ENCODE results near the gene RNF41.
A peak's percentile ranks its signal among the peaks of the same experiment; 100 is the strongest.

RNF41 gene

DNA sequence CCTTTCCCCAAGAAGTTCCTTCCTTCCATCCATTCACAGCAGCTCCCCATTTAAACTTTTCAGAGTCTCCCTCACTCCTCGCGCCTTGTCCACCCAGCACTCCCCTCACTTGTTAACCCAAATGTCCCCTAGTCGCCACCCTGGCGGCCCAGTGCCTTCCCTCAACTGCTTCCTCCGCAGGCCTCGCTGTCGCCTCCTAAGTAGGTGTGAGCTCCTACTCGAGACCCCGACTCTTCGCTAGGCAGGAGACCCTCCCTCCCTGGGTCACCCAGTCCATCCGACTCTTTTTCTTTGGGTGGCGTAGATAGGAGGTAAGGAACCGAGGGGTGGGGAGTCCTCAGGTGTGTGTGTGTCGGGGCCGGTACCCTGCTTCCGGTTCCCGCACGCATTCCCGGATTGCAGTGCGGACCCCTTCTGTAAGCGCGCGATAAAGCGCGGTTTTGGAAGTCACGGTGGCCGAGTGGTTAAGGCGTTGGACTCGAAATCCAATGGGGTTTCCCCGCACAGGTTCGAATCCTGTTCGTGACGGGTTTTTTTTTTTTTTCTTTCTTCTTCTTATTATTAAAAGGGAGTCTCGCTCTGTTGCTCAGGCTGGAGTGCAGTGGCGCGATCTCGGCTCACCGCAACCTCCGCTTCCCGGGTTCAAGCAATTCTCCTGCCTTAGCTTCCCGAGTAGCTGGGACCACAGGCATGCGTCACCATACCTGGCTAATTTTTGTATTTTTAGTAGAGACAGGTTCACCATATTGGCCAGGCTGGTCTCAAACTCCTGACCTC is 31.6 kb downstream of the RNF41 start:
- DNase-seq (ENCODE audit: insufficient read length, low spot score) (peak; percentile 71), FAIRE-seq (no peak)
- no peak for TF ChIP-seq POLR2A (IDR thresholded peaks at IDR 0.05; ENCODE audit: low read depth, low read length)

DNA sequence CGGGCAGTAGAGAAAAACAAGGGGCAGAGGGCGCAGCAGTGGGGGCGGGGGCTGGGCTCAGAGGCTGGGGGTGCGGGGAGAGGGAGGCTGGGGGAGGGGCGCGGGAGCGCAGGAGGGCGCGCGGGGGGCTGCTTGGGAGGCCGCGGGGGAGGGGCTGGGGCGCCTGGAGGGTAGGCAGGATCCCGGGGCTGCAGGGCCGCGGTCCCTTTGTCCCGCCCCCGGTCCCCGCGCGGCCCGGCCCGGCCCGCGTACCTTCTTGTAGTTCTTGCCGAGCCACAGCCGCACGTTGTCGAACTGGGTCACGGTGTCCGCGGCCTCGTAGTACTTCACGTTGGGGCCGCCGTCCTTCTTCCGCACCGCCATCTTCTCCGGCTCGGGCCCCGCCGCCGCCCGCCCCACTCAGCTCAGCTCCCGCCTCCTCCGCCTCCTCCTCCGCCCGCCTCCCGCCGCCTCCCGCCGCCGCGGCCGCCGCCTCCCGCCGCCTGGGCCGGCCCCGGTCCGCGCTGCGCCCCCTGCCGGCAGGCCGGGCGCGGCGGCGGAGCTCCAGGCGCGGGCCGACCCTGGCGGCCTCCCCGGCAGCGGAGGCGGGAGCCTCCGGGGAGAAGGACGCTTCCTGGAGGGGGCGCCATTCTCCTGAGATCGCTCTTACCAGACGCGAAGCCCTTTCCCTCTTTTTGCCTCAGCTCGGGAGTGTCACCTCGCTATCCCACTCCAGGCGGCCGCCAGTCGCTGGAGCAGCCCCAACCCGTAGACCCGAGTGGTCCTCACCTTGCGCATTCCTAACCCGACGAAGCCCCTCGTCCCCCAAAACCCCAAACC is 32.4 kb downstream of the RNF41 start, which contains the start of gene SMARCC2:
Gene SMARCC2 (minus strand): TSS at position 385 of the 819 bp plus-strand sequence. CDS start 22 bp downstream, at position 363.
- no peak for FAIRE-seq
- peak; percentile 79 for DNase-seq (ENCODE audit: insufficient read length, low spot score)
- TF ChIP-seq POLR2A (IDR thresholded peaks at IDR 0.05; ENCODE audit: low read depth, low read length): peak; percentile 66

DNA sequence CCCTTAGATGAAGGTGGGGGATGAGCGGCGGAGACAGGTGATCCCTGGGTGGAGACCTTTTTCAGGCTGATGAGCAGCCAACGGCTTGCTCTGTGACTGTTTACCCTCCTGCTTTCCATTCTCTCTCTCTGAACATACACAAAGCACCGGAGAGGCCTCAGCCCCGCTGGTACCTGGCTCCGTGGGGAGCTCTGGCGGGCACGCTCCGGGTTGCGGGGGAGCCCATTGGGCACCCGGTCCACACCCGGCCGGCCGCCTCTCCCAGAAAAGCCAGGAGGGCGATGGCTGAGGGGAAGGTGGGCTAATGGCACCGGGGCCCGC is 33.0 kb downstream of the RNF41 start:
- TF ChIP-seq POLR2A (IDR thresholded peaks at IDR 0.05; ENCODE audit: low read depth, low read length): no peak
- DNase-seq (ENCODE audit: insufficient read length, low spot score): no peak
- FAIRE-seq: no peak

DNA sequence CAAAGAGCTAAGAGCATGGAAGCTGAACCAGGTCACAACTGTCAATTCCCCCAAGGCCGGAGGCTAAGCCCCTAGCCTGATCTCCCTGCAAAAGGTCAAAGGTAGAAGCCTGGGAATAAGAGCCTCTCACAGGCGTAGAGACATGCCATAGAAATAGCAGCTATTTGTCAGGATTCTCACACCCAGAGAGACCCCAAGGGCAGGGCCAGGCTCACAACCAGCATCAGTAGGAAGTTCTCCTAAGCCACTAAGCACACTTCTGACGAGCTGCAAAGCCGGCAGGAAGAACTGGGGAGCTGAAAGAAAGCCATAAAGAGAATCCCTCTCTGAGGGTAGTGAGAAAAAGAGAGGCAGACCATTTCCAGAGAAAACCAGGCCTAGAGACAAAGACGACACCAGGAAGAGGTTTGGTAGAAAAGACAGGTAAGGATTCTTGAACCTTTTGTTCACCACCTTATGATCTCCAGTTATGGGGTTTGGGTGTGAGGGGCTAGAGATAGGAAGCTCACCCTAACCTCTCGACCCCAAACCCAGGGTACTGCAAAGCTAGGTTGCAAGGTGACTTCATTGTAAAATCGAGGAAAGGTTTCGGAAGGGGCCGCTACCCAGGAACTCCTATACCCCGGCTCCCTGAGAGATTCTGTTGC is 33.5 kb downstream of the RNF41 start:
- FAIRE-seq (no peak), DNase-seq (ENCODE audit: insufficient read length, low spot score) (no peak)
- TF ChIP-seq POLR2A (IDR thresholded peaks at IDR 0.05; ENCODE audit: low read depth, low read length): no peak

DNA sequence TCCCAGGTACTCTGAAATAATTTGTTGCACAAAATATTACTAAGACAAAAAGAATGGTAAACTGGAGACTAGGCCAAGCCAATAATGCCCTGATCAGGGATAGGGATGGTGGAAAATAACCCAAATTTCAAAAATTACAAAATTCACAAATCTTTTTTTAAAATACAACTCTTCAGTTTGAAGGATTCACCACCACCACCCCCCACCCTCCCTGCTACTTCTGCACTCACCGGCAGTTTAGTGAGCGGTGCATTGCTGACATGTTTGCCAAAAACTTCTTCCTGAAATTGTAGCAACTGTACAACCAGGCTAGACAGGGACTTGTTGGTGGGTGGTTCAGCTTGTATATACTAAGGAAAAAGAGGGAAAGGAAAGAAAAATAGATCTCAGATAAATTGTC is 34.8 kb downstream of the RNF41 start:
- FAIRE-seq (no peak), DNase-seq (ENCODE audit: insufficient read length, low spot score) (no peak)
- TF ChIP-seq POLR2A (IDR thresholded peaks at IDR 0.05; ENCODE audit: low read depth, low read length): no peak

DNA sequence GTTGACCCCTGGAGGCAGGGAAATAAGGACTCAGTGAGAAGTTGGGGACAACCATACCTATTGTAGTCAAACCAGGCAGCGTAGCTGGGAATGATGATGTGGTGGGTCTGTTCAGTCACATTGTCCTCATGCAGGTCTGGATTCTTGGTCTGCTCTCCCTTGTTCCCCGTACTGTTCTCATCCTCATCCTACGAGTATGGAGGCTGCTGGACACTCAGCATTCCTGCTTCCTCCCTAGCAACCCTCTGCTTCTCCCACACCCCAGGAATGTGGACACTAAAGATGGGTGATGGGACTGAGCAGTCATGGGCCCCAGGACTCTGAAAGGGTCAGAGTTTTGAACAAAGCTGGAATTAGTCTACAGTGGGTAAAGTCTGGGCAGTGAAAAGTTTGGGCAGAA is 43.4 kb downstream of the RNF41 start:
- no peak for TF ChIP-seq POLR2A (IDR thresholded peaks at IDR 0.05; ENCODE audit: low read depth, low read length)
- DNase-seq (ENCODE audit: insufficient read length, low spot score): no peak
- no peak for FAIRE-seq

DNA sequence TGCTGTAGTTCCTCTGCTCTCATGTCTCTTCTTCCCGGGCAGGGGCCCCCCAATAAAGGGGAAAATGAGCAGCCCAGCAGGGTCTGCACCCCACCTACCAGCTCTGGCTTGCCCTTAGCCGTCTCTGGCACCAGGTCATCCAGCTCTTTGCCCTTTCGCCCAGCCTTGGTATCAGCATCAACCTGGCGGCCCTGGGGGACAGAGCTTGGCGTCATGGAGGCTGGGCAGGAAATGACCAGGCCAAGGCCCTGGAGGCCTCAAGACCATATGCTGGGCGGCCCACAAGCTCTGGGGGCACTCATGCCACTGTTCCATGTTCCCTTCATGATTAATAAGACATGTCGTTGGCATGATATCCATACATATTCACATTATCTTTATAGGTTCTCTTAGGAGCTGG is 48.9 kb downstream of the RNF41 start:
- TF ChIP-seq POLR2A (IDR thresholded peaks at IDR 0.05; ENCODE audit: low read depth, low read length): no peak
- DNase-seq (ENCODE audit: insufficient read length, low spot score) (no peak), FAIRE-seq (no peak)

DNA sequence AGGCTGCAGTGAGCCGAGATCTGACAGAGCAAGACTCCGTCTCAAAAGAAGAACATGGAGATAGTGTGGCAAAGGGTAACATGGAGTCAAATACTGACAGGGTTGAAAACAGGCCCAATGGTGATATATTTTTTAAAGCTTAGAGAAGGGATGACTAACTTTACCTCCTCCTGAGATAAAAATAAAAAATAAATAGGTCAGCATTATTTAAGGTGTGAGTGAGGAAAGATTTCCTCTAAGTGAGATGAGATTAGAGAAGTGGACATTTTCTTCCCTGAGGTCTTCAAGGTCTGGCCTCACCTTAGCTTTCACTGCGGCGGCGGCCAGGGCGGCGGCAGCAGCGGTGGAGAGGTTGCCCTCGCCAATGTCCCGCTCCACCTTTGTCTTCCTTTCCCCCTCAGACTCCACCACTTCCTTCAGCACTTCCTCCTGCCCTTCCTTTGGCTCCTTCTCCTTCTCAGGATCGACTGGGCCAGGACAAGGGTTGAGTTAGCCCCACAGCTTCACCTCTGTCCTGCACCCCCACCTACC is 52.4 kb downstream of the RNF41 start:
- FAIRE-seq (no peak), DNase-seq (ENCODE audit: insufficient read length, low spot score) (no peak)
- no peak for TF ChIP-seq POLR2A (IDR thresholded peaks at IDR 0.05; ENCODE audit: low read depth, low read length)

DNA sequence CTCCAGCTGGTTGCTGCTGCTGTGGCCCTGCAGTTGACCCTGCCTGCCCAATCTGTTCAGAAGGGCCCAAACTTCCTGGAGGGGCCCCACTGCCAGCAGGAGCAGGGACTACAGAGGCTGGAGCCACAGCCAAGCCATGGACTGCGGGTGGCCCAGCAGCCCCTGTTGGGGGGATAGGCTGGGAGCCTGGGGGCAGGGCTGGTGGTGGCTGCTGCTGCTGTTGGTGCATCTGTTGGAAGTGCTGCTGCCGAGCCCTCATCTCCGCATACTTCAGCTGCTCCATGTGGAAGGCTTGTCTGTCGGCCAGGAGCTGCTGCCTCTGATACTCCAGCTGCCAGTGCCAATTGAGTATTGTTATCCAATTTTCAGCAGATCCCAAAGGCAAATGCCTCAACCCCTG is 56.4 kb downstream of the RNF41 start:
- DNase-seq (ENCODE audit: insufficient read length, low spot score): no peak
- no peak for TF ChIP-seq POLR2A (IDR thresholded peaks at IDR 0.05; ENCODE audit: low read depth, low read length)
- FAIRE-seq: no peak

DNA sequence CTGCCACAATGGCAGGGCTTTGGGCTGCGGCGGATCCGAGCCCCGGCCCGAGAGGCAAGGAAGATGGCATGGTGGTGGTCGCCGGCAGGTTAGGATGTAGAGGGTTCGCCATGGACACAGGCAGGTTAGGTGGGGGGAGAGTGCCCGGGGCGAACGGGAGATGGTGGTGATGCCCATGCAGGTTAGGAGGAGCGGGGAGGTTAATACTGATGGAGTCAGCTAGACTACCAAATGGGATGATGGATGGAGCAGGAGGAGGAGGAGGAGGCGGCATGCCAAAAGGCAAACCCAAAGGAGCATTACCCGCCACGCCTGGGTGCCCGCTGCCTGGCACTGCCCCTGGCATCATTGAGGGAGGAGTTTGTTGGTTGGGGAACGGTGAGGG is 57.4 kb downstream of the RNF41 start:
- FAIRE-seq: no peak
- TF ChIP-seq POLR2A (IDR thresholded peaks at IDR 0.05; ENCODE audit: low read depth, low read length): 0 out of 2 replicates have a peak, but pooled peaks have one; percentile 1
- no peak for DNase-seq (ENCODE audit: insufficient read length, low spot score)

DNA sequence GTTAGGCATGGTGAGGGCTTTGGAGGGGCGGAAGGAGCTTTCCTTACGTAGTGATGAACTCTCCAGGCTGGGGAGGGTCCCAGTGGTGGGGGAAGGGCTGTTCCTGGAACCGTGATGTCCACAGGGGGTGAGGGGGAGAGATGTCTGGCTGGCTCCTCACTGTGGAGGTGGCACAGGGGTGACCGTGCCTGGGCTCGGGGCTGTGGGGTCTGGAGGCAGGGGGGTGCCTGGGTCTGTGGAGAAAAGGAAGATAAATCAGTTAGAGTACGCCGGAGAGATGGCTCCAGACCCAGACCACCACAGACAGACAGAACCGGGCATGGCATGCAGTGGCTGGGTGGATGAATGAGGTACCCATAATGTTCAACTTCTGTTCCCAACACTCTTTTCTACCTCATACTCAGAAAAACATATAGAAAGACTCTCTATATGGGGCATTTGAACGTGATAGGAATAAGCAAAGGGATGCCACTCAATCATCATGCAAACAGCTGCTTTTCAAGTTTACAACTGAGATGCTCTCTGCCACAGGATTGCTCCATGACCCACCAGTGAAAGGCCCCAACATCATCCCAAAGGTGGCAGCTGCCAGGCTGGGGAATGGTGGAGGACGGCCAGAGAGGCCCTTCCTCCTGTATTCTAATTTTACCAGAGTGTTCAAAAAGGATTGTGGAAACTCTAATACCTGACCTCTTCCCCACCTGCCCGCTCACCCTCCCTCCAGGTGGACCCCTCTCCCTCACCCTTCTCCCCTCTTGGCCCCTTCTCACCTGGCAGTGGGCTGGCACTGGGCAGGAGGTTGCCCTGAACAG is 58.0 kb downstream of the RNF41 start:
- no peak for FAIRE-seq
- DNase-seq (ENCODE audit: insufficient read length, low spot score): no peak
- peak; percentile 11; the same call in 1 of the 2 replicates for TF ChIP-seq POLR2A (IDR thresholded peaks at IDR 0.05; ENCODE audit: low read depth, low read length)

DNA sequence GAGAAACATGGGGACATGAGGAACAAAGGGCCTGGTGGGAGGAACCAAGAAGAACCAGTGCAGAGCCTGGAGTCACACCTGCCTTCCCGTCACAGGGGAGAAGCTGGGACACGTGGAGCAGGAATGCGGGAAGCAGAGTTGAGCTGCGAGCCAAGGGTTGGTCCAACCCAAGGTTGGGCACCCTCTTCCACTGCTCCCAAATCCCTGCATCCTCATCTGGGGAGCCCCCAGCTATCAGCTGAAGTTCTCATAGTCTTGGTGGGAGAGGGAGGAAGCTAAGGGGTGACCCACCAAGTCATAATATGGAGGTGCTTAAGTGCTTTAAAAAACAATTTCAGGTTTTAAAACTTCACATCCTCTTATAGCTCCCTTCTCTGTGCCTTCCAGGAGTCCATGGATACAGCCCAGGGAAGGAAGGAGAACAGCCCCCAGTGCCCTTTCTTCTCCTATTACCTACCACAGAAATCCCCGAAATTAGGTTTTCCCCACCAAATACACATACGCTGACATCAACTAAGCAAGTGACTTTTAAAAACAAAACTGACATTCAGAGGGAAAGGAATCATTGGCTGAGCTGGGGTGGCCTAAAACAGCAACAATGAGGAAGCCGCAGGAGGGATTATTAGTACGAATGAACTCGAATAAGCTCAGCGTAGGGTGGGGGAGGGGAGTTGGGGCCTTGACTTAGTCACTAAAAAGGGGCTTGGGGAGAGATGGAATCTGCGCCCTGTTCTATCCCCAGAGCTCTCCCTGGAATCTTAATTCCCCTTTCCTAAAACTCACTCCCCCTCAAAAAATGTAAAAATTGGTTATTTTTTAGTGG is 59.0 kb downstream of the RNF41 start:
- DNase-seq (ENCODE audit: insufficient read length, low spot score): no peak
- FAIRE-seq: no peak
- no peak for TF ChIP-seq POLR2A (IDR thresholded peaks at IDR 0.05; ENCODE audit: low read depth, low read length)
